DMS79 (cell line): Measurements from ENCODE around the gene SPON2.

ENCODE experiments used
- DNase-seq: peaks from one replicate; lab custom pipeline; 2025; lab: John Stamatoyannopoulos, UW

Gene SPON2

DNA sequence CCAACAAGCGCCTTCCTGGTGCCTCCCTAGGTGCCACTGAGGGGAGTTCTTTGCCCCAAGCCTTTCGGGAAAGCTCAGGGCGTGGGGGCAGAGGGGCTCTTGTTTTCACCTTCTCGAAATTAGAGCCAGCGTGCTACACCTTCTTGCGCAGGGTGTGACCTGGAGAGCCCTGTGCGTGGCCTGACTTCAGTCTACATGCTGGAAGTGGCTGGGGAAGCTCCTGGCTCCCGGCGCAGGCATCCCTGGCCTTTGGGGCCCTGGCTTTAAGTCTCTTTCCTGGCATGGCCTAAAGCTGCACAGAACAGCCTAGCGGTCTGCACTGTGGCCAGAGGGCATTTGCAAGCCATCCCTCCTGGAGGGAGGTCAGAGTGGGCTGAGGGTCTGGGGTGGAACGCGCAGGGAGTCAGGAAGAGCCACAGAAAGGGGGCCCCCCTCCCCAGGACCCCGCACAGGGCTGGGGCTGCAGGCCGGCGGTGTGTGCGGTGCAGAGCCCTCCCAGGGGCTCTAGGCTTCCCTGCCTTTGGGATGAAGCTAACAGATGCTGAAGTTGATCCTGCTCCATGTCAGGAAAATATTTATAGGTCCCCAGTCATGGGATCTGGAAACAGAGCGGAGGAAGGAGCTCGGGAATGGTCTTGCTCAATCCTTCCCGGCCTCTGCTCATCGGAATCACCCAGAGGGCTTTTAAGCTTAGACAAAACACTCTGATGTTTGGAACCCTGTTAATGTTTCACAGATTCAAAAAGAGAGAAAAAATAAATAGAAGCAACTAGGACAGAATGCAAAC is 781 bp upstream of the SPON2 start:
- DNase-seq, result no peak

DNA sequence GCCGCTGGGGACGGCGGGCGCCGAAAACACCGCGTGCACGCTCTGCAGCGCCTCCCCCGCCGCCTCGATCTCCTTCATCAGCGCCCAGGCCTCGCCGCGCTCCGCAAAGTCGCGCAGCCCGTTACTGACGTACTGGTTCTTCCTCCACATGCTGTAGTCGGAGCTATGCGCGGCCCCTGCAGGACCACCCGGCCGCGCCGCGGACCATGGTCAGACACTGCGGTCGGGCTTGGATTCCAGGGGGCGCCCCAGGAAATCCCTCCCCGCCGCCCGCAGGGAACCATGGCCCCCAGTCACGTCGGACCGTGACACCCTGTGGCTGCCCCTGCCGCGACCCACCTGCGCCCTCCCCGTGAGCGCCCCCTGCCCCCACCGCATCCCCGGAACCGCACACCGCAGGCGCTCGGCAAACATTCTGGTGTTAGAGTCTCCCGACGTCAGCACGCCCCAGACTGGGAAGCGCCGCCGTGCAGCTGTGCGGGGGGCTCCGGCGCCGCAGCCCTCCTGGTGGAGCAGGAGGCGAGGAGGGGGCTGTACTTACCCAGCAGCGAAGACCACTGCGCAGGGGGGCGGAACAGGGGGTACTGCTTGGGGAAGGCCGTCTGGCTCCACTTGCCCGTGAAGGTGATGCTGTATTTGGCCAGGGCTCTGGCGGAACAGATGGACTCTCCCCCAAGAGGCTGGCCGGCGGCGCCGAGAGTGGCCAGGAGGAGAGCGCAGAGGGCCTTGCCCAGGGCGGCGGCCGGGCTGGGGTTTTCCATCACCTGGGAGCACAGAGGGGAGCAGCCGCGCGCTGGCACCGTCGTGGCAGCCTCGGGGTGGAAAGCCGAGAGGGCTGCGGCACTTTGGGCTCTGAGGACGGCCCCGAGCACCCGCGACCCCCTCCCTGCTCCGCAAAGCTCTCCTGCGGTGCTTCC is 814 bp downstream of the SPON2 start:
- no peak for DNase-seq

DNA sequence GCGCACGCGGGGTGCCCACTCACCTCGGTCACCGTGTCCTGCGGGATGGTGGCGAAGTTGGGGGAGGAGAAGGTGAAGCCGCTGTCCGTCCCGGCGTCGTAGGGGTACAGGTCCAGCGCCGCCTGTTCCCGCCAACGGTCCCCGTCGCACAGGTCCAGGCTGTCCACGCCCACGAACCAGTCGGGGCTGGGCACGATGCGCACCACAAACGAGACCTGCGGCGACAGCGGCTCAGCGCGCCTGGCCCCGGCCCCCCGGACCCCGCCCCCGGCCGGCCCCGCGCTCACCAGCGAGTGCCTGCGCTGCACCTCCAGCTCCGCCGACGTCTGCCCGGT is 1.4 kb downstream of the SPON2 start:
- DNase-seq, result no peak

DNA sequence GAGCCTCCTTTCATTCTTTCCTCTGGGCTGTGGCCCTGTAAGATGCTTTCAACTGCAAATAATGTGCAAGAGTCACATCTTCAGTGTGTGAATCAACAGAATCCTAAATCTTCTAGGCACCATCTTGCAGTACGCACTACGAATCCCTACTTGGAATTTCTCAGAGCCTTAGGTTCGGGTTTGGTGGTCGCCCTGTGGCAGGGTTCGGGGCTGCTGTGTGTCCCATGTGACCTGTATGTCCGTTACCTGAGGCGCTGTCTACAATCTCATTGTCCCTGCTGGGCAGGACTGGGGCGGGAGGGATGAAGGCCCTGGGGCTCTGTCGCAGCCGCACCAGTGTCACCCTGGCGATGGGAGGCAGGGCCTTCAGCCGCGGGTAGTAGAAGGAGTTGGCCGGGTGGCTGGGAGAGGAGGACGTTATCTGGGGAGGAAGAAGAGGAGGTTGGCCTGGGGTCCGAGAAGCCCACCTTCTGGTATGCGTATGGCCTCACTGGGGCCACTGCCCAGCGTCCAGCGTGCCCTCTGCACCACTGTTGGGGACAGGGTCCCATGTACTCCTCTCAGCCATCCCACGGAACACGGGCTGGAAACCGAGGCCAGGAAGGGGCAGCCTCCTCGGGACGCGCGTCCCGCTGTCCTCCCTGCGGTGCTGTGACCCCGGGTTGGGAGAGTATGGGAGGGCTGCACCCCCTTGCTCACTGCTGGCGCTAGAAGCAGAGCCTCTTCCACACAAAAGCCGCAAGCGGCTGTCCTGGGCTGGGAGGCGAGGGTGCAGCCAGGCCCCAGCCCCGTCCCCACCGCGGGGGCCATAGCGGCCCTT is 2.0 kb downstream of the SPON2 start:
- no peak for DNase-seq

DNA sequence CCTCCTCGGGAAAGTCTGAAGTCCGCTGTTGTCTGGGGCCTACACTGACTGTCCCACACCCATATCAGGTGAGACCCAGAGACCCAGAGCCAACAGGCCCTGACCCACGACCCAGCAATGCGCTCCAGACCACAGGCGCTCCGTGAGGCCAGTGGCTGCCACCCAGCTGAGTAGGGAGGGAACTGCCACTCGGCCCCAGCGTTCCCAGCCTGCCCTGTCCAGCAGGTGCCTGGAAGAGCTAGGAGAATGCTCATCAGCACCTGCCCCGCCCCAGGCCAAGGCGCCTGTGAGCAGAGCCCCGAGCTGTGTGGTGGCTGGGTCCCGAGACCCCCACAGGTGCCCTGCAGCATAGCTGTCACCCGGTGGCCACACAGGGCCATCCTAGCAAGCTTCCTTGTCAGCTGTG is 2.7 kb downstream of the SPON2 start:
- no peak for DNase-seq

DNA sequence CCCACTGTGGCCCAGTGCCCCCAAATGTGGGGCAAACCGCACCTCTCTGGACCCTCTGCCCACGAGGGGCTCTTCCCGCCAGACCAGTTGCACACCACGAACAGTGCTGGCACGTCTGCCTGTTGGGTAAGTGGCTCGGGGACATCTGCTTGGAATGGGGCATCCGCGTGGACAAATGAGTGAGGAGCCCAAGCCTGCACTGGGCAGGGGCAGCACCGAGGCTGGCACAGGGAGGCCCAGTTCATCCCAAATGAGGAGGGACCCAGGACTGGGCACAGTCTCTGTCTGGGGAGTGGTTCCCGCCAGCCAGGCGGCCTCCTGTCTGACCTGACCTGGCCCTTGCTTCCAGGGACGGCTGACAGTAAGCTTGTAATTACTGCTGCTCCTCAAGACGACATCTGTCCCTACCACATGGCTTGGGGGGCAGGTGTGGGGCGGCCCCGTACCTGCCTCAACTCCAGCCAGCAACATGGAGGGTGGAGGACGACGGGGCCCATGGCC is 3.2 kb downstream of the SPON2 start:
- no peak for DNase-seq

DNA sequence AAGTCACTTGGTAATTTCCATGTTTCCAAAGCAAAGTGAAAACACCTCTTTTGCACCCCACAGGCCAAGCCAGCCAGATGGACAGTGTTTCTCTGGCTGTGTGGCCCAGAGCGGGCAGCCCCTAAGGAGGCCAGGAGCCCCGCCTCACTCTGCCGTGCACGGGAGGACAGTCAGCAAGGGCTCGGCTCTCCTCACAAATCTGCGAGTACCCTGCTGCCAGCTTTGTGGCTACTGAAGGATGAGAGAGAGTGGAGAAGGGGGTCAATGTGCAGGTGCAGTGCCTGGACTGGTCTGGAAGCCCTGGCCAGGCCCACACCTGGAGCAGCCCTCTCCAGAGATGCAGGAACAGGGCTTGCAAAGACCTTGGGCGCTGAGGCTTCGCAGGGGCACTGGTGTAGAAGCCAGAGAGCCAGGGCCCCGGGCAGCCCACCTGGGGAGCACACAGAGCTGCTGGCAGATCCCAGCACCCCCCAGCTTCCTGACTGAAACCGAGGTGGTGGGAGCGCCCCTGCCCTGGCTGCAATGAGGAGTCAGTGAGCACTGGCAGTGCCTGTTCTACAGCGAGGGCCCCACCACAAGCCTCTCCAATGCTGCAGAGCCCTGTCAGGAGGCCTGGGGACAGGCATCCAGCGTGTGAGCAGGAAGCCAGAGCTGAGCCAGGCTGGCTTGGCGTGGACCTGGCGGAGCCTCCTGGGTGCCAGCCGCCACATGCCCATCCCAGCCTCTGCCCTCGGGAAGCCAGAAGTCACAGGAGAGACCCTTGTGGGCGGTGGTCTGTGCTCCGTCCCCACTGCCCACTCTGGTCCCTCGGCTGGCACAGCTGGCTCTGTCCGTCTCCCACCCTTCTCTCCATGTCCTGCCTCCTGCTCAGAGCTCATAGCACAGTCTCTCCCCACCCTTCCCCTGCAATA is 3.9 kb downstream of the SPON2 start:
- no peak for DNase-seq

DNA sequence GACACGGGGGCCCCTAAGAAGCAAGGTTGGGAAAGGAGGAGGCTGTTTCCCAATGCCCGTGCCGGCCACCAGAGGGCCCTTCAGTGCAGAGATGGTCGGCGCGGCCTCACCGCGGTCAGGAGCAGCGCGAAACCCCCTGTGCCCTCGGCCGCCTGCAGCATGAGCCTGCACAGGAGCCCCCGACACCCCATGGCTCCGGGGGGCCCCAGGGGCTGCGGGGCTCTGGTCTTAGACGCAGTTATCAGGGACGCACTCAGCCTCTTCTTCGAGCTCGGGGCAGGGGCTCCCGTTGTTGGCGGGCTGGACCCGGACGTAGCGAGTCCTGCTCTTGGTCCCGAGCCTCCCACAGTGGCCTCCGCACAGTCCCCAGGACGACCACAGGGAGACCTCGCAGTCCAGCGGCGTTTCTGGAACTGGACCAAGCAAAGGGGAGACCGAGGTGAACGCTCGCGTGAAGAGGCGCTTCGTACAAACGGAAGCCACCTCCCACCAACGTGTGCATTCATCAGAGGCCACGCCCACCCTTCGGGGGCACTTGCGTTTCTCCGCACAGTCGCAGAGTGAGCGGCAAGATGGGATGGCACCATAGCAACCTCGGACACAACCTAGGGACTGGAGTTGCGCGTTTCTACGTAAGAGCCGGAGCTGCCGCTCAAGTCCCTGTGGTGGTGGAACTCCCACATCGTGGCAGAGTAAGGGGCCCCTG is 5.0 kb downstream of the SPON2 start:
- peak; percentile 74 for DNase-seq

DNA sequence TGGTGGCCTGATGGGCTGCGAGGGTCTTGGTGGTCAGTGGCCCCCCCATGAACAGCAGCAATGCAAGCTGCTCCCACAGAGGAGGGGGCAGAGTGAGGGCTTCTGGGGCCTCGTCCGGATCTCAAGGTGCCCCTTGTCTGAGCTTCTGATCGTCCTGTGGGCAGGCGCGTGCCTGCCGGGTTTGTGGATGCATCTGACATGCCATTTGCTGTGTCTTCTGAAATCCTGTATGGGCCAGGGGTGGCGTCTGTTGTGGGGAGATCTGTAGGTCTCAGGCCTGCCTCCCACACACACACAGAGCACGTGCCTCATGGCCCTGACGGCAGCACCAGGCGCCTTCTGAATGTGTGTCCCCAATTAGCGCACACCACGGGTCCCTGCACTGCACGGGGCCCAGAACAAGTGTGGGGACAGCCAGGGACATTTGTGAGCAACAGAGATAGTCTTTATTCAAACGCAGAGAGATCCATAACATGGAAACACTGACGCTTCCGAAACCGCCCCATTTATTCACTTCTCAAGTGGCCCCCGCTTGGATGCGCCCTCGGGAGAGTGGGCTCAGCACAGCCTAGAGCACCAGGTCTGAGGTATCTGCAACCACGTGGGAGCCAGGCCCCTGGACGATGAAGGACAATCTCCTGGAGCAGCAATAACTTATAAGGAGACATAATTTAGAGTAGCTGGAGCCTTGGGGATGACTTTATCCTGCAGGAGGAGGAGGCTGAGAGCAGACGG is 5.7 kb downstream of the SPON2 start:
- DNase-seq, result no peak

DNA sequence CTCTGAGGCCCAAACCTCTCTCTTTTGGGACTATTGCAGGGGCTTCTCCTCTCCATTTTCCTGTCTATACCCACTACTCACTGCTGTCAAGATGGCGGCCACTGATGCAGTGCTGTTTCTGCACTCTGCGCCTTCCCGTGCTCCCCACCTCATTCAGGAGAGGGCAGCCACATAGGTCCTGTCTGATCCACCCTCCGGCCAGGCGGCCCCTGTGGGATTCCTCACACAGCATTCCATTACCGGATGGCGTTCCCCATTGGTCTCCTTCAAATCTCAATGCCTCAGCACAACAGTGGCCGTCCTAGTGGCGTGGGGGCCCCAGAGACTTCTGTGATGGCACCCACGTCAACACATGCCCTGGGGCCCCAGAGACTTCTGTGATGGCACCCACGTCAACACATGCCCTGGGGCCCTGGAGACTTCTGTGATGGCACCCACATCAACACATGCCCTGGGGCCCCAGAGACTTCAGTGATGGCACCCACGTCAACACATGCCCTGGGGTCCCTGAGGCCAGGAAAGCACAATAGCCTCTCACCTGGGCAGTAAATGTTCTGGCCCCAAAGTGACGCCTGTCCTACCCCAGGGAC is 7.3 kb downstream of the SPON2 start:
- no peak for DNase-seq

DNA sequence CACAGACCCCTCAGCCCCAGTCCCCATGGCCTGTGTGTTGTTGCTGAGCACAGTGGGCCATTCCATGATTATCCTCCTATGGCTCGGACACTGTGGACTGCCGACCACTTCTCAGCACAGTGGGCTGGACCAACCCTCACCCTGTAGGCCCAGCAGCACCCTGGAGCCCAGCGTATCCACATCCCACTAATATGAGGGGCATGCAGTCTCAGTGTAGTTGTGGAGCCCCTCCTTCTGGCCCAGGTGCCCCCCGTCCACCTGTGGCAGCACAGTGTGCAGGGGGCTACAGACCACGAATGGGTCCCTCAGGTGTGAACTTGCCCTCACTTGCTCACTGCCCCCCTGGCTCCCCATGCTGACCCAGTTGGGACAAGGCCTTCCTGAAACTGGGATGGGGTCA is 7.9 kb downstream of the SPON2 start:
- DNase-seq, result no peak

DNA sequence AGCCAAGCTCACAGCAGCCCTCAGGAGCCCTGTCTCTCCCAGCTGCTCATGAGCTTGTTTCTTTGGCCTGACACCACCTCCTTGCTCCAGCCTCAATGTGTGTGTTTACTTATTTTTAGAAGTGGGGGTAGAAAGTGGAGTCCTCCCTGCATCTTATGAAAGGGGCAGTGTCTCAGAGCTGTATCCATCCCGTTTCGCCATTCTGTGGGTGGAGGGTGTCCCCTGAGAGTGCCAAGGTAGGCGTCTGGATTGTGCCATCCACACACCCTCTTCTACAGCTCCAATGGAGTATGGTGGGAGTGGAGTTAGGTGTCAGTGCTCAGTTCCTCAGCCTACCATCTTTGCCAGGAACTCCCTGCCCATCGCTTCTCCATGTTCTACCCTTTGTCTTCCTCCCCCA is 8.3 kb downstream of the SPON2 start:
- DNase-seq, result no peak

DNA sequence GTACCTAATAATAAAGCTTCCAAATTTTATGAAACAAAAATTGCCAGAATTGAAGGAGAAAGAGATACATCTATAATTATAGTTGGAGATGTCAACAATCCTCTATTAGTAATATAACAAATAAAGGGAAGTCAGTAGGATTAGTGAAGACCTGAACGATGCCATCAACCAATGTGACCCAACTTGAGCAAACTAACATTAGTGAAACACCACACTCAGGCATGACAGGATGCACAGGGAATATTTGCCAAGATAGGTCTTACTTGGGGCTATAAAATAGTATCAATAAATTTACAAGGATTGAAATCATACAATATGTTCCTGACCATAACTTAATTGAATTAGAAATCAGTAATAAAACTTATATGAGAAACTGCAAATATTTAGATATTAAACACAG is 12.0 kb downstream of the SPON2 start:
- no peak for DNase-seq

DNA sequence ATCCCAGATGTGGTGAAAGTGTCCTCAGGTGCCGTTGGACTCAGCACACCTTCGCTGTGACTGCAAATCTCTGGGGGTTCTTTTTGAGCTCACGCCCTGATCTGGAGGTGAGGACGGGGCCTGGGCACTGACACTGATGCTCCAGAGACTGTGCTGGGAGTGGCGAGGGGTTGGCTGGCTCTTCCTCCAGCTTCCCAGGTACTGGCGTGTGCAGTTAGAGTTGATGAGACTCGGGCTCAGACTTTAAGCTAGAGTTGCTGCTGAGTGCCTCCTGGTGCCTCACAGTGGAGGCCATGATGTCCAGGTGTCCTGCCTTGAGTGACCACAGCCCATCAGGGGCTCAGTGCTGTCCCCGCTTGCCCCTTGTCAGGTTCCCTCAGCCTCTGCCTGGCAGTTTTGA is 16.3 kb downstream of the SPON2 start:
- no peak for DNase-seq

DNA sequence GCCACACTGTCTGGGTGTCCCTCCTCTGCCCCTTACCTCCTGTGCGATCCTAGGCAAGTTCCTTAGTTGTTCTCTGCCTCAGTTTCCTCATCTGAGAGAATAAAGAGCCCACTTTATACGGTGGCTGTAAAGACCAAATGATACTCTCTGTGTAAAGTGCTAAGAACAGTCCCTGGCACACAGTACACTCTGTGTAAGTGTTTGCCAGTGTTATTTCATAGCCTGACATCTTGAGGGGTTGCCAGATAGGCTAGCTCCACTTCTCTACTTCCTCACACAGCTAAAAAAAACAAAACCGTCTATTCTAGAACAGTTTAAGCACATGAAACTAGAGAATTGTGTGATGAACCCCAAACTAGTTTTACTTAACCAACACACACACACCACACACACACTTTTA is 17.1 kb downstream of the SPON2 start:
- no peak for DNase-seq

DNA sequence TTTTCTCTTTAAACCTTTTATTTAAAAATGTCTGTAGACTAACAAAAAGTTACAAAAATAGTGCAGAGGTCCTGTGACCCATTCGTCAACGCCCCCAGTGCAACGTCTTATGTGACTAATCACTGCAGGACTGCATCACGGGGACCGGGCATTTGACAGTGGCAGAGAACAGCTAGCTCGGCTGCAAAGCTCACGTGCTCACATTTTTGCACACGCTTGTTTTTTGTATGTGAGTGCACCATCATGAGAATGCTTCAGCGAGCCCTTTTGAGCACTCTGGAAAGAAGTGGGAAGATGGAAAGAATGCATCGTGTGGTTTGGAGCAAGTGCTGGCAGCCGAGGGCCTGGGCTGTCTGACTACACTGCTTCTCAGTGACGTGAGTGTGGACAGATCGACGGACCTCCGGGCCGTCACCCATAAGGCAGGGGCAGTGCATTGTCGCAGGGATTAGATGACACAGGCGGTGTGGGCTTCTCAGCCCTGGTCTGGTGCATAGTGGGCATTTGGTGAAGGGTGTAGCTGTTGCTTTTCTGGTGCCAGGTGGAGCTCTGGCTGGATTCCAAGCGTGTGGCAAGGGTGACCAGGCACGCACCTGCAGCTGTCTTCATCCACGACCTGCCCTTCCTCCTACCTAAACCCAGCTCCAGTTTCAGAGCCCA is 17.7 kb downstream of the SPON2 start:
- peak; percentile 9 for DNase-seq

DNA sequence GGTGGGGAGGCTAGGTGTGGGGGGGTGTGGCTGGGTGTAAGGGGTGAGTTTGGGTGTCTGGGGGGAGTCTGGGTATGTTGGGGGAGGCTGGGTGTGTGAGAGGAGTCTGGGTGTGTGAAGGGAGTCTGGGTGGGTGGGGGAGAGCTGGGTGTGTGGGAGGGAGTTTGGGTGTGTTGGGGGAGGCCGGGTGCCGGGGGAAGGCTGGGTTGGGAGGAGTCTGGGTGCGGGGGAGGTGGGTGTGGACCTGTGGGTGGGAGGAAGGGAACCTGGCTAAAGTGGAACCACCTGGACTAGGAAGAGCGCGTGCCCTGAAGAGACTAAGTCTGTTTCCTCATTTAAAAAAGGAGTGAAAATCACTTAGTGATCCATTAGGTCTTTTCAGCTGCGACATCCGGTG is 18.3 kb downstream of the SPON2 start:
- no peak for DNase-seq

DNA sequence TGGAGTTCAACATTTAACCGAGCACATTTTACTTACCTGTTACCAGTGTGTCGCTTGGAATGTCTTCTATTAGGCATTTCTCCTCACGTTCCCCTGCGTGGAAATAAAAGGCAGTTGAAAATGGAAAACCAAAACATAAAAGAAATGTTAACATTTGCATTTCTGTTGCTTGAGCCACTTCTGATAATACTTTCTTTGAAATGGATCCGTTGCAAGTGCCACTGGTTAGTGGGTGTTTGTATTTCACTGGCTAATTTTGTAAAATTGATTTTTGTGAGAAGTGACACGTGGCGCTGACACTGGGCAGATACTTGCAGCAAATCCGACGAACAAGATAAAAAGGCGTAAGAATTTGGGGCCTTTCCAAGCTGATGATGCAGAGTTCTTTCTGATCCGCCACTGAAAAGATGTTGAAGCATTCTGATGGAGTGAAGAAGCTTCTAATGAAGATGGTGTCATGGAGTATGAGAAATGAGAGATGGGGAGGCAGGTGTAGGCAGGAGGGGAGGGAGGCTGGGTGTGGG is 18.8 kb downstream of the SPON2 start:
- DNase-seq, result no peak

DNA sequence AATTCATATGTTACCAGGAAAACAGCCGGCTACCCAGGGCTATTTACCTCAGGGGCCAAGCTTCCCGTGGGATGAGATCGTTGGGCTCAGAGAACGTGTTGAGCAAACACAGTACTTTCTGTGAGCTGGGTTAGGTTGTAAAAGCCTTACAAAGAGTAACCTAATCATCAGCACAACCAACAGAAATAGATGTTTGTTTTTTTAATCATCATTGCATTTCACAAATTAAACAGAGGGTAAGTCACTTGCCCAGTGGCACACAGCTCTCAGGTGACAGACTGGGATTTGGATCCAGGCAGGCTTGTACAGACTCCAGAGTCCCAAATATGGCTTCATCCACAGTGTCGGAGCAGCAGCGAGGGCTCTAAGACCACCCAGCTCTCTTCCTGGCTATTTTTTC is 20.1 kb downstream of the SPON2 start:
- DNase-seq, result no peak
